Measurements from ENCODE around the gene IFNK. TPM values are rescaled to one million over a fixed set of nuclear protein-coding genes. Genes with fewer than 3 reads are reported as not detected.

The IFNK gene
- total and polyA plus RNA-seq, 11 donors, result not detected

GRCh38 chr9:27527702-27528075, 3.6 kb downstream of the IFNK start:
- 49 to 63% (median 54%) methylated on average over 8 of the region's 8 CpGs for WGBS, 4 donors
- ATAC-seq (peak in 1 of 4 donors; percentile 30), DNase-seq (peak in 1 of 5 donors; percentile 27)
- intact Hi-C loops (cut with DNase I), result loop anchor here in 8 of 10 donors (1.0 to 10.0 kb wide), 10 partner anchors 53 to 573 kb away; partner anchors contain the start of gene IFT74 (in 1 of the 8)
- no peaks in the 10 kb centered on the region for H3K9me3 ChIP-seq
- H3K4me3 ChIP-seq, result peak overlapping the region in 11 of 12 donors; percentile 67 to 93 (median 80)
- H3K27me3 ChIP-seq, result no peaks in the 10 kb centered on the region
- H3K36me3 ChIP-seq, result no peaks in the 10 kb centered on the region
- H3K4me1 ChIP-seq, result peaks cover 0 to 30% (median 5%) of the 10 kb centered on the region in 12 donors
- TF ChIP-seq POLR2A (IDR thresholded peaks at IDR 0.05) (no peak), CTCF (IDR thresholded peaks at IDR 0.05) (no peak)
- peak overlapping the region in 7 of 12 donors; percentile 68 to 92 (median 76) for H3K27ac ChIP-seq

DNA sequence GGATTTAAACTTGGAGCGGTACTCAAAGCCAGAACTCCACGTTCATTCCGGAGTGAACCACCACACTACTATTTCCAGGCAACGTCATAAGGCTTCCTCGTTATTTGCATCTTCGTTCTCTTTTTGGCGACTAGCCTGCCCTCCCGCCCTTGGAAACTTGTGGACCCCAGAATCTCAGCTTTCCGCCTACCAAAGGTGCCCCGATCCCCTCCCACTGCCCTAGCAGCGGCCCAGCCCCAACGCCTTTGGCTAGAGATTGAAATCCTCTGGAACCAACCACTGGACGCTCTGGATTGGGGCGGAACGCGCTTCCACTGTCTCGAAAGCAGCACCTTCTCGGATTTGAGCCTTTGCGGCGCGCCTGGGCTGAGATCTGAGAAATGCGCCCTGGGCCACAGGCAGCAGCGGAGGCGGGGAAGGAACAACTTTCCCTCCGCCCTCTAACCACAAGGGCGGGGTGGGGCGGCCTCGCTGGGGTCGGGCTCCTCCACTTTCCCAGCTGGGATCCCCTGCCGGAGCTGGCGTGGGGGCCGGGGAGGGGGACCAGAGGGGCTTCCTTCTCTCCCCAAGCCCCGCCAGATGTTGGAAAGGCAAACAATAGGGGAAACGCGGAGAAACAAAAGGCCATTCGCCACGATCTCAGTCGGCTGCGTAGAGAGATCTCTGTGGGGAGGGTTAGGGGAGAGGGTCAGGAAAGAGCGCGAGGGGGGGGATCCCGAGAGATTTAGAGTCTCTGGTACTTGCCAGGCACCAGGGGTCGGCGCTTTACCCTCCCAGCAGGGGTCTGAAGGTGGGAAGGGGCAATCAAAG, 4.2 kb downstream of the IFNK start:
- H3K27me3 ChIP-seq, result no peaks in the 10 kb centered on the region
- H3K4me1 ChIP-seq, result peaks cover 0 to 30% (median 5%) of the 10 kb centered on the region in 12 donors
- peak overlapping the region; percentile 67 to 93 (median 80) for H3K4me3 ChIP-seq
- intact Hi-C loops (cut with DNase I), result loop anchor here in 8 of 10 donors (1.0 to 10.0 kb wide), 10 partner anchors 53 to 573 kb away; partner anchors contain the start of gene IFT74 (in 1 of the 8)
- peak overlapping the region; percentile 17 to 92 (median 74) for H3K27ac ChIP-seq
- 3 to 6% (median 5%) methylated on average over 44 of the region's 44 CpGs for WGBS, 4 donors
- no peaks in the 10 kb centered on the region for H3K9me3 ChIP-seq
- no peaks in the 10 kb centered on the region for H3K36me3 ChIP-seq
- ATAC-seq, result peak; percentile 81 to 90 (median 82)
- peak; percentile 71 to 86 (median 78) for DNase-seq
- TF ChIP-seq POLR2A (IDR thresholded peaks at IDR 0.05) (no peak), CTCF (IDR thresholded peaks at IDR 0.05) (no peak)

GRCh38 chr9:27528886-27529315, 4.8 kb downstream of the IFNK start:
- peak; percentile 33 to 64 (median 54) for DNase-seq
- WGBS, 4 donors, result 0% methylated on average over 21 to 25 of the region's 25 CpGs

More at GRCh38 chr9:27528886-27529315, 4.8 kb downstream of the IFNK start:
- peak overlapping the region; percentile 67 to 93 (median 80) for H3K4me3 ChIP-seq
- TF ChIP-seq POLR2A (IDR thresholded peaks at IDR 0.05), result no peak
- TF ChIP-seq CTCF (IDR thresholded peaks at IDR 0.05), result peak in 1 of 12 donors; percentile 6
- H3K4me1 ChIP-seq, result peaks cover 0 to 32% (median 5%) of the 10 kb centered on the region in 12 donors
- H3K27ac ChIP-seq, result peak overlapping the region; percentile 17 to 92 (median 74)
- H3K9me3 ChIP-seq, result no peaks in the 10 kb centered on the region
- ATAC-seq, result peak; percentile 53 to 75 (median 62)
- H3K27me3 ChIP-seq, result no peaks in the 10 kb centered on the region
- no peaks in the 10 kb centered on the region for H3K36me3 ChIP-seq
- intact Hi-C loops (cut with DNase I), result loop anchor here (1.0 to 10.0 kb wide), 10 partner anchors 54 to 574 kb away; partner anchors contain the start of gene IFT74 (in 1 of the 10)

All from heart left ventricle (tissue), 16 donors.